Stimulated activated CD4-positive, alpha-beta T cell treated with anti-CD3 and anti-CD28 coated beads, Interleukin-4, amount 100 ng/mL, for 48 hours (primary cell): ENCODE measurements around the gene GSN.

Source experiments
- DNase-seq, 2 donors: peaks; one replicate each; pipeline ENCODE4 v3.0.0-alpha.2; 2020; ENCODE audit warnings: low read depth in 2 of 2

Gene GSN

GRCh38 chr9:121350993-121351561, 83.1 kb downstream of the GSN start:
- no peak for DNase-seq

GRCh38 chr9:121353241-121354061, 85.5 kb downstream of the GSN start:
- DNase-seq: no peak

GRCh38 chr9:121354141-121354540, 86.2 kb downstream of the GSN start:
- DNase-seq: no peak

GRCh38 chr9:121354762-121355161, 86.8 kb downstream of the GSN start:
- DNase-seq: no peak

- no peak for DNase-seq
Measured at GRCh38 chr9:121357011-121357410, 89.0 kb downstream of the GSN start.

- DNase-seq: no peak
Measured at GRCh38 chr9:121358751-121359150, 90.8 kb downstream of the GSN start.

GRCh38 chr9:121359351-121360294, 91.7 kb downstream of the GSN start:
- DNase-seq: no peak

GRCh38 chr9:121360601-121361374, 92.8 kb downstream of the GSN start:
- no peak for DNase-seq

- DNase-seq: no peak
Measured at GRCh38 chr9:121362813-121363621, 95.1 kb downstream of the GSN start.

- DNase-seq: no peak
Measured at GRCh38 chr9:121363622-121363961, 95.6 kb downstream of the GSN start.

- no peak for DNase-seq
Measured at GRCh38 chr9:121364077-121364476, 96.1 kb downstream of the GSN start.

- no peak for DNase-seq
Measured at GRCh38 chr9:121364886-121365285, 96.9 kb downstream of the GSN start.

GRCh38 chr9:121365564-121365963, 97.6 kb downstream of the GSN start:
- DNase-seq: no peak

- no peak for DNase-seq
Measured at GRCh38 chr9:121366611-121367192, 98.7 kb downstream of the GSN start.

- DNase-seq: no peak
Measured at GRCh38 chr9:121367306-121368137, 99.6 kb downstream of the GSN start.

- DNase-seq: no peak
Measured at GRCh38 chr9:121368138-121368522, 100.2 kb downstream of the GSN start.

GRCh38 chr9:121368745-121369144, 100.8 kb downstream of the GSN start:
- DNase-seq: no peak

- peak; percentile 50 to 51 for DNase-seq
Measured at GRCh38 chr9:121369595-121370265, 101.8 kb downstream of the GSN start, which contains the start of gene STOM. TSS of gene STOM (minus strand) at chr9:121370250. CDS start at chr9:121370187, 63 bp downstream.

- DNase-seq: no peak
Measured at GRCh38 chr9:121371495-121372061, 103.6 kb downstream of the GSN start.
